Activated T-cell treated with anti-CD3 and anti-CD28 coated beads, Interleukin-2, amount 50 U/mL, for 4 hours (primary cell): Measurements from ENCODE around the gene IGF2BP2. TPM values are rescaled to one million over a fixed set of nuclear protein-coding genes. Genes with fewer than 3 reads are reported as not detected.
"Not testable (repeated sequence)": the region's sequence is repeated elsewhere in the genome, so short reads cannot be mapped to it uniquely, and the experiment has no call there.

Source experiments
- ATAC-seq, 2 donors: fragments of 200-7000 bp; cut with Tn5 transposase; one replicate each; pipeline ENCODE4 v1.10.0; 2021
- DNase-seq: peaks from one replicate; pipeline ENCODE4 v3.0.0-alpha.2; 2020
- H3K27me3 Mint-ChIP-seq: one replicate; pipeline ENCODE4 v1.8.0; 2021; ENCODE audit warnings: low read depth, mixed read lengths
- H3K36me3 Mint-ChIP-seq: one replicate; pipeline ENCODE4 v1.8.0; 2022; ENCODE audit warnings: mixed read lengths; ENCODE audit not compliant: insufficient read depth
- H3K4me1 Mint-ChIP-seq: one replicate; pipeline ENCODE4 v1.8.0; 2021; ENCODE audit warnings: low read depth, mixed read lengths
- H3K4me3 Mint-ChIP-seq: one replicate; pipeline ENCODE4 v1.8.0; 2021; ENCODE audit warnings: mild to moderate bottlenecking, moderate library complexity, mixed read lengths
- H3K9me3 Mint-ChIP-seq: one replicate; pipeline ENCODE4 v1.8.0; 2021; ENCODE audit warnings: mixed read lengths
- total RNA-seq, 3 donors: library from RNA; stranded (reverse); gene quantifications; one replicate each; pipeline ENCODE4 v1.2.1, GENCODE V29; 2021

The IGF2BP2 gene
- total RNA-seq, 3 donors from 2014 or later: 0.43 to 0.79 (median 0.53) TPM

- Mint-ChIP-seq H3K4me1 (no peaks in the 10 kb centered on the region), H3K36me3 (no peaks in the 10 kb centered on the region), H3K27me3 (peaks cover 2% of the 10 kb centered on the region), H3K9me3 (no peaks in the 10 kb centered on the region), H3K4me3 (no peak overlapping the region)
- no peak for ATAC-seq
- no peak for DNase-seq
These were observed 128.8 kb downstream of the IGF2BP2 start for GRCh38 chr3:185696039-185696438.

- Mint-ChIP-seq H3K9me3 (no peaks in the 10 kb centered on the region), H3K4me1 (no peaks in the 10 kb centered on the region), H3K36me3 (no peaks in the 10 kb centered on the region), H3K4me3 (no peak overlapping the region), H3K27me3 (peaks cover 4% of the 10 kb centered on the region)
- no peak for ATAC-seq
- DNase-seq: no peak
These were observed 130.7 kb downstream of the IGF2BP2 start for GRCh38 chr3:185693985-185694653.

- no peak for DNase-seq
- Mint-ChIP-seq H3K27me3 (peaks cover 6% of the 10 kb centered on the region), H3K4me3 (no peak overlapping the region), H3K4me1 (no peaks in the 10 kb centered on the region), H3K36me3 (no peaks in the 10 kb centered on the region), H3K9me3 (no peaks in the 10 kb centered on the region)
- no peak for ATAC-seq
These were observed 133.2 kb downstream of the IGF2BP2 start for GRCh38 chr3:185691622-185692021.

DNA sequence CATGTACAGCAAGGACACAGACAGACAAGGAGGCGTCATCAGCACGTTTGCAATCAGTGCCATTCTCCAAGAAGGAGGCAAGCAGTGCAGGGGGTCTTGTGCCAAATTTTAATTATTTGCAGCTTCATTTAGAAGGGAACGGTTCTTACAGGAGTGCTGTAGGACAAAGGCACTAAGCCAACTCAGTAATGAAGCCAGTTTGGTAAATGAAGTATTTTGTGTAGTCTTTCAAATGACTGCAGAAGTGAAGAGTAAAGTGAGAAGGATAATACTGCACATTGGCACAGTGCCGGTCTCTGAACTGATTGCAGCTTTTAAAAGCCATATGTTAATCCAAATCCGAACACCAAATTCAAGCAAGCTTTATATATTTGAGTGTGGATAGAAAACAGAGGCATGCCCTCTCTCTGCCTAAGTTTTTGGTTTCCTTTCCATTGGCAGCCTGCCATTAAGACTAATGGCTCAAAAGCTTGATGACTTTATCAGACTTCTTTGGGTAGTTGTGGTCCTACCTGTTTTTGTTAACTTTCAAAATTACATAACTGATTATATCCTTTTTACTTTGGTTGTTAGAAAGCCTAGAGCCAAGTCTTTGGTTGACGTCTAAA, 137.5 kb downstream of the IGF2BP2 start:
- Mint-ChIP-seq H3K9me3 (no peaks in the 10 kb centered on the region), H3K36me3 (no peaks in the 10 kb centered on the region), H3K4me1 (no peaks in the 10 kb centered on the region), H3K27me3 (peaks cover 18% of the 10 kb centered on the region), H3K4me3 (no peak overlapping the region)
- ATAC-seq (no peak), DNase-seq (no peak)

GRCh38 chr3:185685231-185686035, 139.4 kb downstream of the IGF2BP2 start:
- Mint-ChIP-seq H3K4me1 (no peaks in the 10 kb centered on the region), H3K36me3 (no peaks in the 10 kb centered on the region), H3K9me3 (no peaks in the 10 kb centered on the region), H3K4me3 (no peak overlapping the region), H3K27me3 (peaks cover 22% of the 10 kb centered on the region)
- DNase-seq: no peak
- ATAC-seq: no peak

DNA sequence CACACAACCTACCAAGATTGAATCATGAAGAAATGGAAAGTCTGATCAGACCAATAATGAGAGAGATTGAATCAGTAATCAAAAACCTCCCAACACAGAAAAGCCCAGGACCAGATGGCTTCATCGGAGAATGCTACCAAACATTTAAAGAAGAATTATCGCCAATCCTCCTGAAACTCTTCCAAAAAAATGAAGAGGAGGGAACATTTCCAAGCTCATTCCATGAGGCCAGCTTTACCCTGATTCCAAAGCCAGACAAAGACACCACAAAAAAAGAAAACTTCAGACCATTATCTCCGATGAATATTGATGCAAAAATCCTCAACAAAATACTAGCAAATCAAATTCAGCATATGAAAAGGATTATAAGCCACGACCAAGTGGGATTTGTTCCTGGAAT, 144.6 kb downstream of the IGF2BP2 start:
- no peaks in the 10 kb centered on the region for H3K36me3 Mint-ChIP-seq
- DNase-seq: no peak
- peaks cover 19% of the 10 kb centered on the region for H3K9me3 Mint-ChIP-seq

DNA sequence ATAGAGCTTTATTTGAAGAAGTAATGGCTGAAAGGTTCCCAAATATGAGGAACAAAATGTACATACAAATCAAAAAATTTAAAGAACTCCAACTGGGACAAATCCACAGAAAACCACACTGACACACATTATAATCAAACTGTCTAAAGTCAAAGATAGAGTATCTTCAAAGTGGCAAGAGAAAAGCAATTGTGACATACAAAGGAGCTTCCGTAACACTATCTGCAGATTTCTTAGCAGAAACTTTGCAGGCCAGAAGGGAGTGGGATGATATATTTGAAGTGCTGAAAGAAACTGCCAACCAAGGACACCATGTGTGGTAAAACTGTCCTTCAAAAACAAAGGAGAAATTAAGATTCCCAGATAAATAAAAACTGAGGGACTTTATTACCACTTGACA, 146.8 kb downstream of the IGF2BP2 start:
- Mint-ChIP-seq H3K4me3 (no peak overlapping the region), H3K4me1 (no peaks in the 10 kb centered on the region), H3K36me3 (no peaks in the 10 kb centered on the region), H3K9me3 (peaks cover 19% of the 10 kb centered on the region), H3K27me3 (peaks cover 34% of the 10 kb centered on the region)
- ATAC-seq (no peak), DNase-seq (no peak)

More for the DNA sequence above, 144.6 kb downstream of the IGF2BP2 start:
- ATAC-seq: no peak
- Mint-ChIP-seq H3K4me1 (no peaks in the 10 kb centered on the region), H3K27me3 (peaks cover 28% of the 10 kb centered on the region), H3K4me3 (no peak overlapping the region)

DNA sequence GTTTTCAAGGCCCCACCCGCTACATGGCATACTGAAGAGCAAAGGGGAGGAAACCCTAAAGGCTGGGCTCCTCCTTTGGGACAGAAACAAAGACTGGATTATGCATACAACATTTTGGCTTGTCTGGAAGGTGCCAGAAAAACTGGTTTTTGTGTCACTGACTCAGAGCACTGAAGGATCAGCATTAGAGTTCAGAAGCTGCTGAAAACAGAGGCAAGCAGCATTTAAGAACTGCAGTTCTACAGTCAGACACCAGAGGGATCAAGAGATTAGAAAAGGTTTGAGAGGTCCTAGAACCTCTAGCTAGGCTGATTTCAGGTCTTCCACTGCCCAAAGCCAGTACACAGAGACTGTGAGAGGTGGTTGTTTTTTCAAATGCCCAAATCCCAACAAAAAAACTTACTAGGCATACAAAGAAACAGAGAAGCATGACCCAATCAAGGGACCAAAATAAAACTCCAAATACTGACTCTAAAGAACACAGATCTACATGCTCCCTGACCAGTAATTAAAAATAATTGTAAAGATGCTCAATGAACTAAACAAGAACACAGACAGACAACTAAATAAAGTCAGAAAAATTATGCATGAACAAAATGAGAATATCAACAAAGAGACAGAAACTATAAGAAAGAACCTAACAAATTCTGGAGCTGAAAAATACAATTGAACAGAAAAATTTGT, 147.6 kb downstream of the IGF2BP2 start:
- no peak overlapping the region for H3K4me3 Mint-ChIP-seq
- peaks cover 29% of the 10 kb centered on the region for H3K27me3 Mint-ChIP-seq
- peaks cover 19% of the 10 kb centered on the region for H3K9me3 Mint-ChIP-seq
- DNase-seq (no peak), ATAC-seq (no peak)
- H3K36me3 Mint-ChIP-seq: no peaks in the 10 kb centered on the region
- no peaks in the 10 kb centered on the region for H3K4me1 Mint-ChIP-seq

DNA sequence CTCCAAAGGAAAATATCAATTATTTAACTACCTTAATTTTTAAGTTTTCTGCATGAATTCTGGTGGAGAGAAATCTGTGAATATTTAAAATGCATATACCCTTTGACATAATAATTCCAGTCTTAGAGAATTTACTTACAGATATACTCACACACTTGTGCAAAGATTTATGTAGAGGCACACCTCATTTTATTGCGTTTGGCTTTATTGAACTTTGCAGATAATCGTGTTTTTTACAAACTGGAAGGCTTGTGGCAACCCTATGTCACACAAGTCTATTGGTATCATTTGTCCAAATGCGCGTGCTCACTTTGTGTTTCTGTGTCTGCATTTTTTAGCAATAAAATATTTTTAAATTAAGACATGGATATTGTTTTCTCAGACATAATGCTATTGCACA, 157.3 kb downstream of the IGF2BP2 start:
- DNase-seq: no peak
- ATAC-seq: no peak
- Mint-ChIP-seq H3K9me3 (no peaks in the 10 kb centered on the region), H3K36me3 (no peaks in the 10 kb centered on the region), H3K4me1 (no peaks in the 10 kb centered on the region), H3K4me3 (no peak overlapping the region), H3K27me3 (peaks cover 19% of the 10 kb centered on the region)

GRCh38 chr3:185663929-185664328, 160.9 kb downstream of the IGF2BP2 start:
- no peak for ATAC-seq

DNA sequence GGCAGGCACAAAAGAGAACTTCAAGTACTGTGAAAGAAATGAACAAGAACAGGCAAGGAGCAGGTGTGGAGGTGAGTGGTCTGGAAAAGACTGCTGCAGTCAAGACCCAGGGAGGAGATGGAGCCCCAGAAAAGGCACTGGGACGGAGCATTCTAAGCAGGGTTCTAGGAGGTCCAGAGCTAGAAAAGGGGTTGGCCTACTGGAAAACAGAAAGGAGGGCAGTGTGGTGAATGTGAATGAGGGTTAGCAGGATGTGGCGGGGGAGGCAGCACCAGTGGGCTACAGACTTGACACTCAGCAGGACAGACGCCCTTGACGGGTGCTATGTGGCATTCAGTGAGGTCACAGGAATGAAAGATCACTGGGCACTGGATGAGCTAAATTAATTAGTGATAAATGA, 163.1 kb downstream of the IGF2BP2 start:
- no peak for DNase-seq
- peaks cover 5% of the 10 kb centered on the region for H3K4me1 Mint-ChIP-seq
- H3K4me3 Mint-ChIP-seq: no peak overlapping the region
- H3K27me3 Mint-ChIP-seq: peaks cover 22% of the 10 kb centered on the region
- no peaks in the 10 kb centered on the region for H3K9me3 Mint-ChIP-seq
- H3K36me3 Mint-ChIP-seq: no peaks in the 10 kb centered on the region
- ATAC-seq: no peak

More at GRCh38 chr3:185663929-185664328, 160.9 kb downstream of the IGF2BP2 start:
- Mint-ChIP-seq H3K36me3 (no peaks in the 10 kb centered on the region), H3K4me3 (no peak overlapping the region), H3K27me3 (peaks cover 22% of the 10 kb centered on the region), H3K9me3 (no peaks in the 10 kb centered on the region), H3K4me1 (peaks cover 5% of the 10 kb centered on the region)
- DNase-seq: no peak

DNA sequence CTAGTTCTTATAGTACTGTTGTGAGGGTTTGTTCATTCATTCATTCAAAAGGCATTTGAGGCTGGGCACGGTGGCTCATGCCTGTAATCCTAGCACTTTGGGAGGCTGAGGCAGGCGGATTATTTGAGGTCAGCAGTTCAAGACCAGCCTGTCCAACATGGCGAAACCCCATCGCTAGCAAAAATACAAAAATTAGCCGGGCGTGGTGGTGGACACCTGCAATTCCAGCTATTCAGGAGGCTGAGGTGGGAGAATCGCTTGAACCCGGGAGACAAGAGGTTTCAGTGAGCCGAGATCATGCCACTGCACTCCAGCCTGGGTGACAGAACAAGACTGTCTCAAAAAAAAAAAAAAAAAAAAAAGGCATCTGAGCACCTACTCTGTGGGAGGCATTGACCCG, 163.5 kb downstream of the IGF2BP2 start:
- H3K27me3 Mint-ChIP-seq: peaks cover 22% of the 10 kb centered on the region
- not testable (repeated sequence) for ATAC-seq, H3K4me1 Mint-ChIP-seq, H3K36me3 Mint-ChIP-seq, H3K4me3 Mint-ChIP-seq, H3K9me3 Mint-ChIP-seq, DNase-seq

DNA sequence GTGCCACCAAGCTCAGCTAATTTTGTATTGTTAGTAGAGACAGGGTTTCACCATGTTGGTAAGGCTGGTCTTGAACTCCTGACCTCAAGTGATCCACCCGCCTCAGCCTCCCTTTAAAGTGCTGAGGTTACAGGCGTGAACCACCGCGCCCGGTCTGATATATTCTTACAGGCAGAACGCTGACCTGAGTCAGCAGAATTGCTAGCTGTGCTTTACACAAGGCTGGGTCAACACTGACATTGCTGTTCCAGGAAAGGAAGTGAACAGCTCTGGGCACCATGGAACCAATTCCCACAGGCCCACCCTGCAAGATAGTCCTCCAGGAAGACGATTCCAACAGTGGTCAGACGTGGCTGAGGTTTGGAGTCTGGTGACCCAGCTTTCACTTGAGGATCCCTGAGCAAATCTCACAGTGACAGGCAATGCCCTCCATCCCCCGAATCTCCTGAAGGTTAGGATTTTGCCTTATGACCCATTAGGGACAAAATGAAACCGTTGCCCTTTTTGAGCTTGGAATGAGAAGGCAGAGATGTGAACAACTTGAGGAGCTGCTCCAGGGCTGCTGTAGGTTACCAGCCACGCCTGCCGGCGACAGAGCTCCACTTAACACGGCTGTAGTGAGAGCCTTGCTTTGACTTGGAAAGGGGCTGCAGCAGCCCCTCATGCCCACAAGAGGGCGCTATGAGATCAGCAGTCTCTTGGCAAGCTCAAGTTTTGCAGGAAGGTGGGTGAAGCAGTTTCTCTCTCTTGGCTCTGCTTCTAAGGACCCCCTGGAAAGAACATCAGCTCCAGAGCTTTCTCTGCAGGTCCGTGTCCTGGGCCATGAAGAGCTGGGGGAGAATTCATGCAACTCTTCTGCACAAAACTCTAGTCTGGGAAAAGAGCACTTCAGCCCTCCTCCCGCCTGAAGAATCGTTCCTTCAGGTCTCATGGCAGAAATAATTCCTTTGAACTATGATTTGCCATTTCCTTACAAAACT, 164.6 kb downstream of the IGF2BP2 start:
- DNase-seq (peak; percentile 36), ATAC-seq (peak; percentile 82 to 83)
- H3K4me3 Mint-ChIP-seq: no peak overlapping the region
- H3K4me1 Mint-ChIP-seq: peaks cover 5% of the 10 kb centered on the region
- H3K9me3 Mint-ChIP-seq: no peaks in the 10 kb centered on the region
- H3K27me3 Mint-ChIP-seq: peaks cover 22% of the 10 kb centered on the region
- H3K36me3 Mint-ChIP-seq: no peaks in the 10 kb centered on the region
